ENCODE data around the gene GALE.
"Not testable (repeated sequence)": the region's sequence is repeated elsewhere in the genome, so short reads cannot be mapped to it uniquely, and the experiment has no call there.

GALE gene

DNA sequence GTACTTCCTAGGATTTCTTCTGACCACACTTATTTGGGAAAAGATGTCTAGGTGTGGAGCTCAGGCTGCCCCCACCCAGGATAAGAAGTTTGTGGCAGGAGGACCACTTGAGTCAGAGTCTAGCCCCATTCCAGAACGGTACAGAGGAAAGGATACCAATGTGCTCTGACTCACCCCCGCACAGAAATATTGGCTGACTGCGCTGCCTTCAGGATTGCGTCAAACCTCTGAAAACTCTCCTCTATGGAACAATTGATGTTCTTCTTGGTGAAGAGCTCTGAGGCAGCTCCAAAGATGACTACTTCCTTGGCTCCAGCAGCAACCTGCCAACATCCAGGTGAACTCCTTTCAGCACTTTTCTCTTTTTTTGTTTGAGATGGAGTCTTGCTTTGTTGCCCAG, 13.5 kb upstream of the GALE start:
- FAIRE-seq = no peak
- TF ChIP-seq PAX5 (IDR thresholded peaks at IDR 0.05; ENCODE audit: insufficient read depth, low read length, severe bottlenecking) (no peak), POU2F2 (IDR thresholded peaks at IDR 0.05; ENCODE audit: low read depth, low read length) (no peak)
- no peak for DNase-seq (ENCODE audit: insufficient read length, low spot score)

DNA sequence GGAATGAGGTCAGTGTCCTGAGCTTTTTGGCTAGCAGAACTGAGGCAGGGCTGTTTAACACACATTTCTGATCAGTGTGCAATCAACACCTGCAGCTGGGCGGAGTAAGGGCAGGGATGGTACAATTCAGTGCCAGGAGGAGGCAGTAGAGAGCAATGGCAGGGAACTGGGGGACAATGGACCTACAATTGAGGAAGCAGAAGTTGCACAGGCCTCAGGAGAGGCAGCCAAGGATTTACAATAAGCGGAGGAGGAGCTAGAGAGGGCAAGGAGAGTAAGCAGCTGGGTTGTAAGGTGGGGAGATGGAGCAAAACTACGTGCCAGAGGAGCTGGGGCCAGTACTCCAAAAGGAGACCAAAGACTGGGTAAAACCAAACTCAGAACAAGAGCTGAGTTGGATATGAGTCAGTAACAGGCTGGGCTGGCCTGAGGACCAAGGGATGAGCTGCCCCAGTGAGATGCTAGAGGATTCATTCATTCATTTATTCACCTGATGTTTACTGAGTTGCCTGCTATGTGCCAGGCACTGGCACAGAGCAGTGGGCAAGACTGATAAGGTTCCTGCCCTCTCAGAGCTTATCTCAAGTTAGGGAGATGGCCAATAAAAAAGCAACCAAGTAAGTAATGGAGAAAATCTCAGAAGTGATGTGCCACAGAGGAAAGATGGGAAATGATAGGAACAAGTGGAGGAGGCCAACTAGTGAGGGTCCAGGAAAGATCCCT, 10.4 kb upstream of the GALE start:
- DNase-seq (ENCODE audit: insufficient read length, low spot score) (no peak), FAIRE-seq (peak; percentile 99)
- TF ChIP-seq POLR2A (IDR thresholded peaks at IDR 0.05; ENCODE audit: low read depth, low read length) (no peak), SPI1 (IDR thresholded peaks at IDR 0.05; ENCODE audit: low read depth, low read length) (peak; percentile 46; the same call in 1 of the 2 replicates)

DNA sequence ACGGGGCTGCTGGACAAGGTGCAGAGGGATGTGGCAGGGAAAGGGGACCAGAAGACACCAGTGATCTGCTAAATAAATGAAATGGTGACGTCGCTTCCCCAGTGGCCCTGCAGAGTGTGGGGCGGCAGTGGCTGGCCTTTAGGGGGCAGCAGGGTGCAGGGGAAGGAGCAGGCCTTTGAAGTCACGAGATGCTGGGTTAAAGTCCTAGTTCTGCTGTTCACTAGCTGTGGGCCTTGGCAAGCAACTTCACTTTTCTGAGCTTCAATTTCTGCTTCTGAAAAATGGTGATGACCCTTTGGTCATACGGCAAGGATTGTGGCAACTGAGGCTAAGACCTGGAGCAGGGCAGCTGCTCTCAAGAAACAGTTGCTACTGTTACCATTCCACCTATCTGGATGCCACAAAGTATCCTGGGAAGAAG, 9.2 kb upstream of the GALE start:
- peak; percentile 88 for FAIRE-seq
- peak; percentile 77 for DNase-seq (ENCODE audit: insufficient read length, low spot score)

DNA sequence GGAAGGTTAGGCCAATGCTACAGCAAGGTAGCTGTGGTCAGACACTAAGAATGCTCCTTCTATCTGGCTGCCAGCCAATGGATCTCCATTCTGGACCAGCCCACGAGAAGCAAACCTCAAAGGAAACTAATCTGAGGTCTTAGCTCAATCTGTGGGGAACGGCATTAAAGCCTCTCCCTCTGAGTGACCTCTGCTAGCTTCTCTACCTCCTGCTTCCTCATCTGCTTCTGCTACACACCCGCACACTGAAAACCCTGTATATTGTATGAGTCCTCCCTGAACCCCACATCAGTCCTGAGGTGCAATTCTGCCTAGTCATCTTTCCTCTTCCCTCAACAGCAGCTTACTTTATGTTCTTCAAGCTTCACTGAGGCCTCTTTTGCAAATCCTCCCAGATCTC, 6.9 kb upstream of the GALE start:
- no peak for TF ChIP-seq POLR2AphosphoS5 (IDR thresholded peaks at IDR 0.05; ENCODE audit: low read depth, low read length)
- TF ChIP-seq SPI1 (IDR thresholded peaks at IDR 0.05; ENCODE audit: low read depth, low read length) = no peak
- TF ChIP-seq POLR2A (IDR thresholded peaks at IDR 0.05; ENCODE audit: low read depth, low read length) = no peak
- TF ChIP-seq POU2F2 (IDR thresholded peaks at IDR 0.05; ENCODE audit: low read depth, low read length) = no peak
- TF ChIP-seq TAF1 (IDR thresholded peaks at IDR 0.05; ENCODE audit: low read depth, low read length) = no peak
- no peak for TF ChIP-seq PAX5 (IDR thresholded peaks at IDR 0.05; ENCODE audit: insufficient read depth, low read length, severe bottlenecking)
- FAIRE-seq = no peak
- no peak for DNase-seq (ENCODE audit: insufficient read length, low spot score)

More for the DNA sequence above, 9.2 kb upstream of the GALE start:
- TF ChIP-seq POLR2AphosphoS5 (IDR thresholded peaks at IDR 0.05; ENCODE audit: low read depth, low read length) = no peak
- TF ChIP-seq POU2F2 (IDR thresholded peaks at IDR 0.05; ENCODE audit: low read depth, low read length) = no peak
- TF ChIP-seq PAX5 (IDR thresholded peaks at IDR 0.05; ENCODE audit: insufficient read depth, low read length, severe bottlenecking) = no peak
- TF ChIP-seq SPI1 (IDR thresholded peaks at IDR 0.05; ENCODE audit: low read depth, low read length) = no peak
- no peak for TF ChIP-seq POLR2A (IDR thresholded peaks at IDR 0.05; ENCODE audit: low read depth, low read length)
- TF ChIP-seq TAF1 (IDR thresholded peaks at IDR 0.05; ENCODE audit: low read depth, low read length) = no peak

- FAIRE-seq (no peak), DNase-seq (ENCODE audit: insufficient read length, low spot score) (no peak)
- TF ChIP-seq PAX5 (IDR thresholded peaks at IDR 0.05; ENCODE audit: insufficient read depth, low read length, severe bottlenecking) (no peak), POLR2AphosphoS5 (IDR thresholded peaks at IDR 0.05; ENCODE audit: low read depth, low read length) (no peak), SPI1 (IDR thresholded peaks at IDR 0.05; ENCODE audit: low read depth, low read length) (no peak), POLR2A (IDR thresholded peaks at IDR 0.05; ENCODE audit: low read depth, low read length) (no peak), TAF1 (IDR thresholded peaks at IDR 0.05; ENCODE audit: low read depth, low read length) (no peak), POU2F2 (IDR thresholded peaks at IDR 0.05; ENCODE audit: low read depth, low read length) (no peak)
Observed at GRCh38 chr1:23806280-23806679, 5.7 kb upstream of the GALE start.

DNA sequence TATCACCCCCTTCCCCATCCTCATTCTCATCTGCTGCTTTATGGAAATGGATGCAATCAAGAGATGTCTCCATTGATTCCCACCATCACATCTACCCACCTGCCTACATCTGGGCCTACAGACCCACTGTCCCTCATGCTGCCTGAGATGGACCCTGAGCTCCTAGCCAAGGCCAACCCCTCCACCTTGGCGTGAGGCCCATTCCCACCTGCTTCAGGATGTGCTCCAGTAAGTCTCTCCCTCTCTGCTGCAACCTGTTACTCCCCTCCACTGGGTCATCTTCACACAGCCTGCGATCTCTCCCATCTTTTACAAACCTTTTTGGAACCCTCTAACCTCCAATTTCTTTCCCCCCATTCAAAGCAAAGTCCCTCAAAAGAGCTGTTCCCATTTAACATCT, 4.5 kb upstream of the GALE start:
- TF ChIP-seq PAX5 (IDR thresholded peaks at IDR 0.05; ENCODE audit: insufficient read depth, low read length, severe bottlenecking) = no peak
- no peak for TF ChIP-seq POU2F2 (IDR thresholded peaks at IDR 0.05; ENCODE audit: low read depth, low read length)
- TF ChIP-seq POLR2A (IDR thresholded peaks at IDR 0.05; ENCODE audit: low read depth, low read length) = no peak
- no peak for TF ChIP-seq POLR2AphosphoS5 (IDR thresholded peaks at IDR 0.05; ENCODE audit: low read depth, low read length)
- DNase-seq (ENCODE audit: insufficient read length, low spot score) (no peak), FAIRE-seq (no peak)

GRCh38 chr1:23804183-23804835, 3.8 kb upstream of the GALE start:
- FAIRE-seq (no peak), DNase-seq (ENCODE audit: insufficient read length, low spot score) (no peak)
- TF ChIP-seq TAF1 (IDR thresholded peaks at IDR 0.05; ENCODE audit: low read depth, low read length) = no peak
- TF ChIP-seq PAX5 (IDR thresholded peaks at IDR 0.05; ENCODE audit: insufficient read depth, low read length, severe bottlenecking) = no peak
- no peak for TF ChIP-seq SPI1 (IDR thresholded peaks at IDR 0.05; ENCODE audit: low read depth, low read length)
- TF ChIP-seq POLR2A (IDR thresholded peaks at IDR 0.05; ENCODE audit: low read depth, low read length) = no peak
- TF ChIP-seq POU2F2 (IDR thresholded peaks at IDR 0.05; ENCODE audit: low read depth, low read length) = no peak
- no peak for TF ChIP-seq POLR2AphosphoS5 (IDR thresholded peaks at IDR 0.05; ENCODE audit: low read depth, low read length)

DNA sequence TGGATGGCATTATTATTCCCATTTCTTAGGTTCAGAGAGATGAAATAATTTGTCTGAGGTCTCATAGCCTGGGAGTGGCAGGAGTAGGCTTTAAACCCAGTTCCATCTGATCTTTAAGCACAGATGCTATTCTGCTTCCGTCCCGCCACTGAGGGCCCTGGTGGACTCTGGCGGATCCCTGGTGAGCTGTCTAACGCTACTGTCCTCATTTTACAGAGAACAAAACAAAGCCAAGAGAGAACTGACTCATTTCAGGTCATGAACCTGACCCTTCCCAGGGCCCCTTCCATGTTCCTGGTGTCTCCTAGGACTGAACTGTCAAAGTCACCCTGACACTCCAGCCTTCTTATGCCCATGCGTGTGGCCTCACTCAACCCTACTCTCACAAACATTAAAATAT, 3.1 kb upstream of the GALE start:
- TF ChIP-seq PAX5 (IDR thresholded peaks at IDR 0.05; ENCODE audit: insufficient read depth, low read length, severe bottlenecking) (no peak), POLR2A (IDR thresholded peaks at IDR 0.05; ENCODE audit: low read depth, low read length) (no peak), POLR2AphosphoS5 (IDR thresholded peaks at IDR 0.05; ENCODE audit: low read depth, low read length) (no peak), POU2F2 (IDR thresholded peaks at IDR 0.05; ENCODE audit: low read depth, low read length) (no peak), SPI1 (IDR thresholded peaks at IDR 0.05; ENCODE audit: low read depth, low read length) (no peak), TAF1 (IDR thresholded peaks at IDR 0.05; ENCODE audit: low read depth, low read length) (no peak)
- FAIRE-seq (no peak), DNase-seq (ENCODE audit: insufficient read length, low spot score) (no peak)

GRCh38 chr1:23802809-23803342, 2.3 kb upstream of the GALE start:
- not testable (repeated sequence) for DNase-seq (ENCODE audit: insufficient read length, low spot score); FAIRE-seq

- DNase-seq (ENCODE audit: insufficient read length, low spot score) = no peak
- TF ChIP-seq POU2F2 (IDR thresholded peaks at IDR 0.05; ENCODE audit: low read depth, low read length) (no peak), POLR2A (IDR thresholded peaks at IDR 0.05; ENCODE audit: low read depth, low read length) (no peak), SPI1 (IDR thresholded peaks at IDR 0.05; ENCODE audit: low read depth, low read length) (no peak), PAX5 (IDR thresholded peaks at IDR 0.05; ENCODE audit: insufficient read depth, low read length, severe bottlenecking) (no peak), TAF1 (IDR thresholded peaks at IDR 0.05; ENCODE audit: low read depth, low read length) (no peak), POLR2AphosphoS5 (IDR thresholded peaks at IDR 0.05; ENCODE audit: low read depth, low read length) (no peak)
- FAIRE-seq = no peak
Observed at GRCh38 chr1:23801876-23802275, 1.3 kb upstream of the GALE start.
